HG02840 (cell line): ENCODE data around the gene PPP1R18.
"Not testable (repeated sequence)": the region's sequence is repeated elsewhere in the genome, so short reads cannot be mapped to it uniquely, and the experiment has no call there.

Source experiments
- ATAC-seq: cut with Tn5 transposase; IDR thresholded peaks from one replicate; pipeline ENCODE4 v1.9.1; 2021; ENCODE audit warnings: mild to moderate bottlenecking, moderate library complexity, moderate number of reproducible peaks; ENCODE audit not compliant: unreplicated experiment, low FRiP score

The PPP1R18 gene

GRCh38 chr6:30720738-30721197, 34.3 kb upstream of the PPP1R18 start:
- no peak for ATAC-seq

GRCh38 chr6:30719791-30720737, 33.6 kb upstream of the PPP1R18 start, which contains the start of gene TUBB:
TUBB (plus strand) TSS chr6:30720352; CDS start chr6:30720507, 155 bp downstream.
- no peak for ATAC-seq

- ATAC-seq, result no peak
Measured at GRCh38 chr6:30719356-30719755, 32.9 kb upstream of the PPP1R18 start.

- not testable (repeated sequence) for ATAC-seq
Measured at GRCh38 chr6:30717845-30718720, 31.6 kb upstream of the PPP1R18 start.

- ATAC-seq, result peak; percentile 64
Measured at GRCh38 chr6:30717129-30717844, 30.8 kb upstream of the PPP1R18 start, which contains the start of gene MDC1. MDC1 (minus strand) TSS chr6:30717281; CDS start chr6:30715175, 2,106 bp downstream.

- no peak for ATAC-seq
Measured at GRCh38 chr6:30716879-30717128, 30.4 kb upstream of the PPP1R18 start.

- ATAC-seq, result no peak
Measured at GRCh38 chr6:30714263-30714662, 27.8 kb upstream of the PPP1R18 start.

- ATAC-seq, result no peak
Measured at GRCh38 chr6:30712441-30712945, 26.0 kb upstream of the PPP1R18 start.

- ATAC-seq, result no peak
Measured at GRCh38 chr6:30711758-30712380, 25.4 kb upstream of the PPP1R18 start.

- no peak for ATAC-seq
Measured at GRCh38 chr6:30709101-30709868, 22.8 kb upstream of the PPP1R18 start.

- ATAC-seq, result no peak
Measured at GRCh38 chr6:30707281-30707850, 20.9 kb upstream of the PPP1R18 start.

GRCh38 chr6:30705620-30706019, 19.2 kb upstream of the PPP1R18 start:
- ATAC-seq, result no peak

- ATAC-seq, result no peak
Measured at GRCh38 chr6:30703821-30704220, 17.4 kb upstream of the PPP1R18 start.

- ATAC-seq, result no peak
Measured at GRCh38 chr6:30703011-30703410, 16.6 kb upstream of the PPP1R18 start.

- no peak for ATAC-seq
Measured at GRCh38 chr6:30700340-30700739, 13.9 kb upstream of the PPP1R18 start.

- ATAC-seq, result no peak
Measured at GRCh38 chr6:30696432-30696831, 10.0 kb upstream of the PPP1R18 start.

- ATAC-seq, result no peak
Measured at GRCh38 chr6:30691208-30691847, 4.9 kb upstream of the PPP1R18 start.
